Liver (tissue), 9 donors: ENCODE data around the gene C3orf49. TPM values are rescaled to one million over a fixed set of nuclear protein-coding genes. Genes with fewer than 3 reads are reported as not detected.

Experiments
- DNase-seq: peaks from one replicate; pipeline ENCODE4 v3.0.0-alpha.2; 2017; ENCODE audit warnings: low spot score
- H3K27ac ChIP-seq, 2 donors: one replicate each; pipeline ENCODE4 v1.7.0; 2013; ENCODE audit warnings: inconsistent platforms in 2 of 2, low read length in 2 of 2, control low read depth in 1 of 2, low read depth in 1 of 2, mild to moderate bottlenecking in 1 of 2
- H3K27me3 ChIP-seq, 4 donors: one replicate each; pipeline versions ENCODE4 v1.6.1 to v1.7.0; 2013; ENCODE audit warnings: low read length in 3 of 4, inconsistent platforms in 1 of 4, mild to moderate bottlenecking in 1 of 4, moderate library complexity in 1 of 4; ENCODE audit not compliant: control insufficient read depth in 4 of 4, insufficient read depth in 4 of 4
- H3K36me3 ChIP-seq, 4 donors: one replicate each; pipeline versions ENCODE4 v1.6.1 to v1.7.0; 2013; ENCODE audit warnings: low read length in 3 of 4, mild to moderate bottlenecking in 3 of 4, low read depth in 1 of 4, moderate library complexity in 1 of 4; ENCODE audit not compliant: control insufficient read depth in 4 of 4, insufficient read depth in 3 of 4
- H3K4me1 ChIP-seq, 4 donors: one replicate each; pipeline versions ENCODE4 v1.6.1 to v1.7.0; 2013; ENCODE audit warnings: low read length in 3 of 4, mild to moderate bottlenecking in 3 of 4, moderate library complexity in 1 of 4; ENCODE audit not compliant: control insufficient read depth in 4 of 4, insufficient read depth in 4 of 4
- H3K4me3 ChIP-seq, 3 donors: one replicate each; pipeline versions ENCODE4 v1.6.1 to v1.7.0; 2013; ENCODE audit warnings: low read length in 3 of 3, control low read depth in 1 of 3, low read depth in 1 of 3, mild to moderate bottlenecking in 1 of 3
- H3K9ac ChIP-seq, 2 donors: one replicate each; pipeline ENCODE4 v1.7.0; 2013; ENCODE audit warnings: low read length in 2 of 2, mild to moderate bottlenecking in 2 of 2, moderate library complexity in 2 of 2, control low read depth in 1 of 2, low read depth in 1 of 2
- H3K9me3 ChIP-seq, 4 donors: one replicate each; pipeline versions ENCODE4 v1.6.1 to v1.7.0; 2013; ENCODE audit warnings: low read length in 3 of 4; ENCODE audit not compliant: control insufficient read depth in 4 of 4
- CTCF ChIP-seq: fragments of 150-350 bp; IDR thresholded peaks from 2 replicates; pipeline ENCODE4 v1.5.1; 2017; ENCODE audit warnings: improper control_type of control experiment, low read depth, low read length; ENCODE audit not compliant: missing input control
- EGR1 ChIP-seq, 2 donors: IDR thresholded peaks; 2 replicates each; pipeline ENCODE4 v1.6.1; 2016 to 2018; ENCODE audit warnings: antibody characterized with exemption in 2 of 2, low read depth in 2 of 2
- FOXA1 ChIP-seq: IDR thresholded peaks from 2 replicates; pipeline ENCODE4 v1.6.1; 2016; ENCODE audit warnings: antibody characterized with exemption
- FOXA2 ChIP-seq: IDR thresholded peaks from 2 replicates; pipeline ENCODE4 v1.6.1; 2016; ENCODE audit warnings: antibody characterized with exemption
- HNF4G ChIP-seq: IDR thresholded peaks from 2 replicates; pipeline ENCODE4 v1.6.1; 2016; ENCODE audit warnings: antibody characterized with exemption
- JUND ChIP-seq, 2 donors: IDR thresholded peaks; 2 replicates each; pipeline ENCODE4 v1.6.1; 2016; ENCODE audit warnings: antibody characterized with exemption in 2 of 2
- RAD21 ChIP-seq, 2 donors: IDR thresholded peaks; 2 replicates each; pipeline ENCODE4 v1.6.1; 2016; ENCODE audit warnings: antibody characterized with exemption in 2 of 2, mild to moderate bottlenecking in 2 of 2
- REST ChIP-seq: IDR thresholded peaks from 2 replicates; pipeline ENCODE4 v1.6.1; 2016; ENCODE audit warnings: antibody characterized with exemption, mild to moderate bottlenecking
- RXRA ChIP-seq, 2 donors: IDR thresholded peaks; 2 replicates each; pipeline ENCODE4 v1.6.1; 2017 to 2018; ENCODE audit warnings: antibody characterized with exemption in 2 of 2, mild to moderate bottlenecking in 1 of 2
- SP1 ChIP-seq: IDR thresholded peaks from 2 replicates; pipeline ENCODE4 v1.6.1; 2018; ENCODE audit warnings: antibody characterized with exemption, mild to moderate bottlenecking
- TAF1 ChIP-seq: conservative IDR thresholded peaks from 2 replicates; pipeline ENCODE4 v1.6.1; 2016; ENCODE audit warnings: antibody characterized with exemption, mild to moderate bottlenecking
- WGBS: extraction: QIAGEN DNeasy Blood & Tissue Kit; methylation state at CpG from one replicate; pipeline ENCODE4 v1.1.7; 2013; 5-methylcytosine and 5-hydroxymethylcytosine counted together
- polyA plus RNA-seq, 2 donors: library from polyadenylated mRNA; stranded (reverse) in 1 of 2; unstranded in 1 of 2; fragments of 200-250 nt in 1 of 2; fragments of >200 nt in 1 of 2; fragmentation: Nextera tagmentation in 1 of 2; extraction: Ambion mirVana in 1 of 2; gene quantifications; one replicate each; pipeline versions ENCODE4 v1.2.1 to v1.2.3, GENCODE V29; 2013 to 2015
- total RNA-seq, 2 donors: library from RNA; depleted of rRNA; stranded (reverse); fragments of >200 nt; gene quantifications; one replicate each; pipeline ENCODE4 v1.2.3, GENCODE V29; 2014
- donor health status: healthy.
- donor health status: healthy.
- donor health status: healthy.
- donor health status: healthy.
- donor health status: healthy.

The C3orf49 gene
- total and polyA plus RNA-seq, 4 donors: 0.13 TPM; not detected in 3

GRCh38 chr3:63817225-63817624 is 1.9 kb upstream of the C3orf49 start:
- DNase-seq: no peak
- Histone ChIP-seq H3K27ac (no peak overlapping the region), H3K36me3 (no peaks in the 10 kb centered on the region), H3K4me3 (no peak overlapping the region), H3K9ac (no peak overlapping the region), H3K9me3 (no peaks in the 10 kb centered on the region), H3K27me3 (no peaks in the 10 kb centered on the region), H3K4me1 (no peaks in the 10 kb centered on the region)
- TF ChIP-seq EGR1 (IDR thresholded peaks at IDR 0.05; ENCODE audit: low read depth in 2 of 2) (no peak), TAF1 (no peak), FOXA1 (no peak)
- 89% methylated on average over 5 of the region's 5 CpGs for WGBS

GRCh38 chr3:63818282-63819150 is 583 bp upstream of the C3orf49 start:
- WGBS: 35% methylated on average over 10 of the region's 10 CpGs

More at GRCh38 chr3:63818282-63819150, 583 bp upstream of the C3orf49 start:
- Histone ChIP-seq H3K9me3 (no peaks in the 10 kb centered on the region), H3K27ac (no peak overlapping the region), H3K4me3 (no peak overlapping the region), H3K4me1 (no peaks in the 10 kb centered on the region), H3K27me3 (no peaks in the 10 kb centered on the region), H3K36me3 (no peaks in the 10 kb centered on the region), H3K9ac (no peak overlapping the region)
- DNase-seq: peak; percentile 64
- TF ChIP-seq HNF4G: no peak
- no peak for TF ChIP-seq REST
- no peak for TF ChIP-seq JUND (IDR thresholded peaks at IDR 0.05)
- TF ChIP-seq CTCF: peak; percentile 91
- TF ChIP-seq FOXA2: no peak
- no peak for TF ChIP-seq EGR1 (IDR thresholded peaks at IDR 0.05; ENCODE audit: low read depth in 2 of 2)
- TF ChIP-seq RAD21 (IDR thresholded peaks at IDR 0.05): peak; percentile 93 to 96
- no peak for TF ChIP-seq RXRA (IDR thresholded peaks at IDR 0.05)
- TF ChIP-seq SP1: no peak
